ENCODE data around the gene SETBP1.

Gene SETBP1

DNA sequence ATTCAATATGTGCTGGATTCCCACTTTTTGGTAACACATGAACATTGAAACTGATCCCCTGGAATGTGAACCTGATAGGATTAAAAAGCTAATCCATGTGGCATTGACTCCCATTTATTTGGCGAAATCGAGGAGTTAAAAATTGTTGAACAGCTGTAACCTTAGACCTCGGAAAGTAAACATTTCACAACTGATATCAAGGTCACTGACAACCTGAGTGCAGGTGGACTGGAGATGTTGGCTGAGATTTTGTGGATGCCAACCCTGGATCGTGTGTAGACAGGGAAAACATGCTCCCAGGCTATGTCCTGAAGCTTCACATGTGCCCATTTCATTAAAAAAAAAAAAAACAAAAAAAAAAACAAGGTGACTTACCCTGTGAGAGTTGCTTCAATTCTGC lies 204.8 kb downstream of the SETBP1 start:
- no peaks in the 10 kb centered on the region for H3K36me3 ChIP-seq (ENCODE audit: control insufficient read depth in 2 of 2, insufficient read depth in 1 of 2, low read length in 2 of 2)
- H3K9me3 ChIP-seq (ENCODE audit: control insufficient read depth, insufficient read depth, low read depth, low read length): peaks cover 3% of the 10 kb centered on the region; the same call in 1 of the 2 replicates
- CTCF ChIA-PET: no interaction called here
- peaks cover 3% of the 10 kb centered on the region; the same call in 1 of the 2 replicates for H3K4me1 ChIP-seq (ENCODE audit: control insufficient read depth, insufficient read depth, low read length)
- H3K27ac ChIP-seq (ENCODE audit: extremely low read depth, low read depth, low read length): no peak overlapping the region
- TF ChIP-seq ZNF626 (tag by site-specific recombination; IDR thresholded peaks at IDR 0.05) (no peak), ZNF302 (tag by site-specific recombination; IDR thresholded peaks at IDR 0.05; ENCODE audit: low read depth) (no peak), HOXA7 (CRISPR knock-in tag; IDR thresholded peaks at IDR 0.05; ENCODE audit: borderline replicate concordance) (no peak), ZNF777 (tag by site-specific recombination; IDR thresholded peaks at IDR 0.05; ENCODE audit: borderline replicate concordance) (no peak), ZNF530 (tag by site-specific recombination; IDR thresholded peaks at IDR 0.05; ENCODE audit: low read depth) (no peak), ZNF610 (tag by site-specific recombination; IDR thresholded peaks at IDR 0.05; ENCODE audit: borderline replicate concordance) (no peak), ZNF555 (tag by site-specific recombination; conservative IDR thresholded peaks at IDR 0.05) (no peak), ZNF394 (tag by site-specific recombination; IDR thresholded peaks at IDR 0.05; ENCODE audit: borderline replicate concordance) (no peak), ZNF266 (tag by site-specific recombination; IDR thresholded peaks at IDR 0.05; ENCODE audit: low read depth) (no peak), ZNF133 (tag by site-specific recombination; IDR thresholded peaks at IDR 0.05) (no peak), SP3 (tag by site-specific recombination; IDR thresholded peaks at IDR 0.05) (no peak), FEZF1 (tag by site-specific recombination; IDR thresholded peaks at IDR 0.05) (no peak), ZNF776 (tag by site-specific recombination; IDR thresholded peaks at IDR 0.05; ENCODE audit: borderline replicate concordance) (no peak), ZBTB8A (tag by site-specific recombination; IDR thresholded peaks at IDR 0.05) (no peak), ZFP41 (tag by site-specific recombination; IDR thresholded peaks at IDR 0.05; ENCODE audit: borderline replicate concordance) (no peak), ZNF214 (tag by site-specific recombination; IDR thresholded peaks at IDR 0.05; ENCODE audit: borderline replicate concordance) (no peak), ZNF76 (tag by site-specific recombination; IDR thresholded peaks at IDR 0.05; ENCODE audit: borderline replicate concordance, low read depth) (no peak)
- TF ChIP-seq, protein P1, sequence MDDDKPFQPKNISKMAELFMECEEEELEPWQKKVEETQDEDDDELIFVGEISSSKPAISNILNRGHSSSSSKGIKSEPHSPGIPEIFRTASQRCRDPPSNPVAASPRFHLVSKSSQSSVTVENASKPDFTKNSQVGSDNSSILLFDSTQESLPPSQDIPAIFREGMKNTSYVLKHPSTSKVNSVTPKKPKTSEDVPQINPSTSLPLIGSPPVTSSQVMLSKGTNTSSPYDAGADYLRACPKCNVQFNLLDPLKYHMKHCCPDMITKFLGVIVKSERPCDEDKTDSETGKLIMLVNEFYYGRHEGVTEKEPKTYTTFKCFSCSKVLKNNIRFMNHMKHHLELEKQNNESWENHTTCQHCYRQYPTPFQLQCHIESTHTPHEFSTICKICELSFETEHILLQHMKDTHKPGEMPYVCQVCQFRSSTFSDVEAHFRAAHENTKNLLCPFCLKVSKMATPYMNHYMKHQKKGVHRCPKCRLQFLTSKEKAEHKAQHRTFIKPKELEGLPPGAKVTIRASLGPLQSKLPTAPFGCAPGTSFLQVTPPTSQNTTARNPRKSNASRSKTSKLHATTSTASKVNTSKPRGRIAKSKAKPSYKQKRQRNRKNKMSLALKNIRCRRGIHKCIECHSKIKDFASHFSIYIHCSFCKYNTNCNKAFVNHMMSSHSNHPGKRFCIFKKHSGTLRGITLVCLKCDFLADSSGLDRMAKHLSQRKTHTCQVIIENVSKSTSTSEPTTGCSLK (tag by site-specific recombination; IDR thresholded peaks at IDR 0.05): no peak
- TF ChIP-seq, protein P2, sequence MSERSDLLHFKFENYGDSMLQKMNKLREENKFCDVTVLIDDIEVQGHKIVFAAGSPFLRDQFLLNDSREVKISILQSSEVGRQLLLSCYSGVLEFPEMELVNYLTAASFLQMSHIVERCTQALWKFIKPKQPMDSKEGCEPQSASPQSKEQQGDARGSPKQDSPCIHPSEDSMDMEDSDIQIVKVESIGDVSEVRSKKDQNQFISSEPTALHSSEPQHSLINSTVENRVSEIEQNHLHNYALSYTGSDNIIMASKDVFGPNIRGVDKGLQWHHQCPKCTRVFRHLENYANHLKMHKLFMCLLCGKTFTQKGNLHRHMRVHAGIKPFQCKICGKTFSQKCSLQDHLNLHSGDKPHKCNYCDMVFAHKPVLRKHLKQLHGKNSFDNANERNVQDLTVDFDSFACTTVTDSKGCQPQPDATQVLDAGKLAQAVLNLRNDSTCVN (tag by site-specific recombination; optimal IDR thresholded peaks at IDR 0.05): no peak
- POLR2A ChIA-PET: no interaction called here
- no peak overlapping the region for H3K4me3 ChIP-seq (ENCODE audit: low read depth, low read length)

DNA sequence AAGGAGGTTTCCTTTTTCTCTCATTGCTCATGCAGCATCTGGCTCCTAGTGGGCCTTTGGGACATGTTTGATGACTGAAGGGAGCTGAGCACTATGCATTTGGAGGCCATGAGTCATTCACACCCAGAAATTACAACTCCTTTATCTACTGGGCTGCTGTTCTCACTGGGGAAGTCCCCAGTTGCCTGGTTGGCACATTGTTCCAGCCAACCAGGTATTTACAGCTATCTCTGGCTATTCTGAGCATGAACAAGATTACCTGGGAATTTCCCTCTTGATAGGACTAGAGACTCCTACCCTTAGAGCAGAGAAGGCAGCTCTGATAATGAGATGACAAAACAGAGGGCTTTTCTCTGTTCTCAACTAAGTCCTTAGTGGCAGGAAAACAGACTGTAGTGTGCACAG lies 206.5 kb downstream of the SETBP1 start:
- POLR2A ChIA-PET: no interaction called here
- no peak overlapping the region for H3K4me3 ChIP-seq (ENCODE audit: low read depth, low read length)
- CTCF ChIA-PET: no interaction called here
- H3K27ac ChIP-seq (ENCODE audit: extremely low read depth, low read depth, low read length): no peak overlapping the region
- TF ChIP-seq ZNF600 (tag by site-specific recombination; IDR thresholded peaks at IDR 0.05) (no peak), OSR2 (tag by site-specific recombination; IDR thresholded peaks at IDR 0.05) (peak; percentile 56)
- H3K9me3 ChIP-seq (ENCODE audit: control insufficient read depth, insufficient read depth, low read depth, low read length): peaks cover 4% of the 10 kb centered on the region; the same call in 1 of the 2 replicates
- peaks cover 3% of the 10 kb centered on the region; the same call in 1 of the 2 replicates for H3K4me1 ChIP-seq (ENCODE audit: control insufficient read depth, insufficient read depth, low read length)
- no peaks in the 10 kb centered on the region for H3K36me3 ChIP-seq (ENCODE audit: control insufficient read depth in 2 of 2, insufficient read depth in 1 of 2, low read length in 2 of 2)
